ENCODE data around the gene SOWAHA.
A peak's percentile ranks its signal among the peaks of the same experiment; 100 is the strongest.

Gene SOWAHA

GRCh38 chr5:132810605-132811004, 2.5 kb upstream of the SOWAHA start:
- H3K27ac ChIP-seq (ENCODE audit: low read length): no peak overlapping the region
- H3K27me3 ChIP-seq (replicated peaks; ENCODE audit: insufficient read depth, low read length): no peaks in the 10 kb centered on the region; the same call in 1 of the 2 replicates
- no peaks in the 10 kb centered on the region for H3K9me3 ChIP-seq (replicated peaks; ENCODE audit: insufficient read depth, low read length)
- H3K9ac ChIP-seq (ENCODE audit: low read length): no peak overlapping the region
- no peaks in the 10 kb centered on the region for H4K20me1 ChIP-seq (ENCODE audit: insufficient read depth, low read length)
- no peak overlapping the region for H3K4me2 ChIP-seq (ENCODE audit: low read depth, low read length)
- H3K4me1 ChIP-seq (ENCODE audit: low read length): no peaks in the 10 kb centered on the region
- no peak for TF ChIP-seq EZH2 (optimal IDR thresholded peaks at IDR 0.05; ENCODE audit: low read depth, low read length)
- TF ChIP-seq CTCF (IDR thresholded peaks at IDR 0.05; ENCODE audit: low read length): no peak
- TF ChIP-seq EZH2phosphoT487 (IDR thresholded peaks at IDR 0.05; ENCODE audit: low read length): no peak
- no peaks in the 10 kb centered on the region for H3K36me3 ChIP-seq (replicated peaks; ENCODE audit: insufficient read depth, low read length)
- no peak for DNase-seq
- H2AFZ ChIP-seq (ENCODE audit: low read length): no peak overlapping the region
- H3K4me3 ChIP-seq (ENCODE audit: low read length): no peak overlapping the region
- no peaks in the 10 kb centered on the region for H3K79me2 ChIP-seq (ENCODE audit: low read length)
- H3F3A ChIP-seq (ENCODE audit: insufficient read depth, low read length): no peaks in the 10 kb centered on the region
- H3K9me2 ChIP-seq (replicated peaks; ENCODE audit: insufficient read depth, low read length): no peaks in the 10 kb centered on the region

GRCh38 chr5:132812123-132812765, 858 bp upstream of the SOWAHA start:
- DNase-seq: no peak
- no peaks in the 10 kb centered on the region for H3F3A ChIP-seq (ENCODE audit: insufficient read depth, low read length)
- no peak overlapping the region for H2AFZ ChIP-seq (ENCODE audit: low read length)
- no peaks in the 10 kb centered on the region for H3K9me3 ChIP-seq (replicated peaks; ENCODE audit: insufficient read depth, low read length)
- H3K4me2 ChIP-seq (ENCODE audit: low read depth, low read length): no peak overlapping the region; the same call in 1 of the 2 replicates
- no peaks in the 10 kb centered on the region for H3K79me2 ChIP-seq (ENCODE audit: low read length)
- no peaks in the 10 kb centered on the region for H3K9me2 ChIP-seq (replicated peaks; ENCODE audit: insufficient read depth, low read length)
- no peaks in the 10 kb centered on the region for H4K20me1 ChIP-seq (ENCODE audit: insufficient read depth, low read length)
- no peaks in the 10 kb centered on the region for H3K4me1 ChIP-seq (ENCODE audit: low read length)
- H3K4me3 ChIP-seq (ENCODE audit: low read length): no peak overlapping the region
- no peaks in the 10 kb centered on the region for H3K36me3 ChIP-seq (replicated peaks; ENCODE audit: insufficient read depth, low read length)
- H3K27ac ChIP-seq (ENCODE audit: low read length): no peak overlapping the region
- TF ChIP-seq CTCF (IDR thresholded peaks at IDR 0.05; ENCODE audit: low read length) (no peak), EZH2 (optimal IDR thresholded peaks at IDR 0.05; ENCODE audit: low read depth, low read length) (no peak), EZH2phosphoT487 (IDR thresholded peaks at IDR 0.05; ENCODE audit: low read length) (no peak)
- no peak overlapping the region for H3K9ac ChIP-seq (ENCODE audit: low read length)
- no peaks in the 10 kb centered on the region; the same call in 1 of the 2 replicates for H3K27me3 ChIP-seq (replicated peaks; ENCODE audit: insufficient read depth, low read length)

GRCh38 chr5:132813599-132814502, 749 bp downstream of the SOWAHA start:
- no peaks in the 10 kb centered on the region for H3K4me1 ChIP-seq (ENCODE audit: low read length)
- H2AFZ ChIP-seq (ENCODE audit: low read length): no peak overlapping the region
- no peak overlapping the region for H3K4me3 ChIP-seq (ENCODE audit: low read length)
- no peaks in the 10 kb centered on the region for H4K20me1 ChIP-seq (ENCODE audit: insufficient read depth, low read length)
- H3K9ac ChIP-seq (ENCODE audit: low read length): no peak overlapping the region
- H3K9me3 ChIP-seq (replicated peaks; ENCODE audit: insufficient read depth, low read length): no peaks in the 10 kb centered on the region
- peak overlapping the region; percentile 39; the same call in 1 of the 2 replicates for H3K4me2 ChIP-seq (ENCODE audit: low read depth, low read length)
- H3K27ac ChIP-seq (ENCODE audit: low read length): no peak overlapping the region
- DNase-seq: peak; percentile 17
- no peaks in the 10 kb centered on the region for H3K36me3 ChIP-seq (replicated peaks; ENCODE audit: insufficient read depth, low read length)
- no peaks in the 10 kb centered on the region; the same call in 1 of the 2 replicates for H3K27me3 ChIP-seq (replicated peaks; ENCODE audit: insufficient read depth, low read length)
- no peaks in the 10 kb centered on the region for H3F3A ChIP-seq (ENCODE audit: insufficient read depth, low read length)
- H3K79me2 ChIP-seq (ENCODE audit: low read length): no peaks in the 10 kb centered on the region
- H3K9me2 ChIP-seq (replicated peaks; ENCODE audit: insufficient read depth, low read length): no peaks in the 10 kb centered on the region
- TF ChIP-seq EZH2 (optimal IDR thresholded peaks at IDR 0.05; ENCODE audit: low read depth, low read length) (no peak), CTCF (IDR thresholded peaks at IDR 0.05; ENCODE audit: low read length) (no peak), EZH2phosphoT487 (IDR thresholded peaks at IDR 0.05; ENCODE audit: low read length) (no peak)
